ENCODE data around the gene PTPRD.

DNA sequence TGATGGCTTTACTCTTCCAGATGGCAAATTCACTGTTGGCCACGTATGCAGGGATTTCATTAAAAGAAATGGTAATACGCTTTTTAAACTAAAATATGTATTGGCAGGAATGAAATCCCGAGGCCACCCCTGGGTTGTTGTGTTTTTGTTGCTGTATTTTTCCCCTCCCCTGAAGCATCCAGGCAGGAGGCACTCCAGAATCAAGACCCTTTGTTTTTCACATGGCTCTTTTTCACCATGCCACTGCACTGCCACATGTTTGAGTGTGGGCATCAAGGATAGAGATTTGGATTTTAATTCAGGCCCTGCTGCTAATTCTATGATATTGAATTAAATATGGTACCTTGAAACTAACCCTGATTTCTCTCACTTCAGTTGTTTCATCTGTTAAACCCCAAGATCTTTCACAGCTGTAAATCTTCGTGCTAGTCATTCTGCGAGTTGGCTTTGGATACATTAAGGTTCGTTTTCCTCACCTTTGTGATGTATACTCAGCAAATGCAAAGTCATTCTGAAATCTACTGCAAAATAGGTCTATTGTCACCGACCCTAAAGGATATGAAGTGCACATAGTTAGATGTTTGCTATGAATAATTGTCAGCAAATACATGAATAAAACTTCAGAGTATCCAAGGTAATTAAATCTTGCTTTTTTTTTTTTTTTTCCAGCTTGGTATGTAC, 533.4 kb downstream of the PTPRD start:
- TF ChIP-seq, protein P1, sequence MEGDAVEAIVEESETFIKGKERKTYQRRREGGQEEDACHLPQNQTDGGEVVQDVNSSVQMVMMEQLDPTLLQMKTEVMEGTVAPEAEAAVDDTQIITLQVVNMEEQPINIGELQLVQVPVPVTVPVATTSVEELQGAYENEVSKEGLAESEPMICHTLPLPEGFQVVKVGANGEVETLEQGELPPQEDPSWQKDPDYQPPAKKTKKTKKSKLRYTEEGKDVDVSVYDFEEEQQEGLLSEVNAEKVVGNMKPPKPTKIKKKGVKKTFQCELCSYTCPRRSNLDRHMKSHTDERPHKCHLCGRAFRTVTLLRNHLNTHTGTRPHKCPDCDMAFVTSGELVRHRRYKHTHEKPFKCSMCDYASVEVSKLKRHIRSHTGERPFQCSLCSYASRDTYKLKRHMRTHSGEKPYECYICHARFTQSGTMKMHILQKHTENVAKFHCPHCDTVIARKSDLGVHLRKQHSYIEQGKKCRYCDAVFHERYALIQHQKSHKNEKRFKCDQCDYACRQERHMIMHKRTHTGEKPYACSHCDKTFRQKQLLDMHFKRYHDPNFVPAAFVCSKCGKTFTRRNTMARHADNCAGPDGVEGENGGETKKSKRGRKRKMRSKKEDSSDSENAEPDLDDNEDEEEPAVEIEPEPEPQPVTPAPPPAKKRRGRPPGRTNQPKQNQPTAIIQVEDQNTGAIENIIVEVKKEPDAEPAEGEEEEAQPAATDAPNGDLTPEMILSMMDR (IDR thresholded peaks at IDR 0.05), result no peak
- TF ChIP-seq EP300 (IDR thresholded peaks at IDR 0.05), result no peak
- no peak for TF ChIP-seq POLR2A (IDR thresholded peaks at IDR 0.05)

Measured in ovary (tissue), 3 donors.